Skeletal muscle satellite cell (primary cell): Measurements from ENCODE around the gene COL2A1.

Experiments used
- H3K27me3 ChIP-seq: 2 replicates; pipeline ENCODE4 v1.7.0; 2013; ENCODE audit warnings: low read length; ENCODE audit not compliant: control insufficient read depth, insufficient read depth
- H3K36me3 ChIP-seq: 2 replicates; pipeline ENCODE4 v1.7.0; 2013; ENCODE audit warnings: mild to moderate bottlenecking, control low read depth, low read length; ENCODE audit not compliant: insufficient read depth
- H3K4me1 ChIP-seq: 2 replicates; pipeline ENCODE4 v1.7.0; 2013; ENCODE audit warnings: low read length; ENCODE audit not compliant: control insufficient read depth, insufficient read depth
- H3K4me2 ChIP-seq: 2 replicates; pipeline ENCODE4 v1.7.0; 2013; ENCODE audit warnings: mild to moderate bottlenecking, low read length
- H3K4me3 ChIP-seq: 2 replicates; pipeline ENCODE4 v1.7.0; 2013; ENCODE audit warnings: low read length
- H3K9ac ChIP-seq: 2 replicates; pipeline ENCODE4 v1.7.0; 2013; ENCODE audit warnings: mild to moderate bottlenecking, low read depth, low read length, moderate library complexity
- H3K9me3 ChIP-seq: replicated peaks from 2 replicates; pipeline ENCODE4 v1.7.0; 2013; ENCODE audit warnings: mild to moderate bottlenecking, control low read depth, low read length

COL2A1 gene

GRCh38 chr12:48028541-48029431, 24.5 kb upstream of the COL2A1 start:
- Histone ChIP-seq H3K9ac (no peak overlapping the region), H3K27me3 (peaks cover 48% of the 10 kb centered on the region), H3K4me3 (no peak overlapping the region), H3K9me3 (no peaks in the 10 kb centered on the region), H3K36me3 (no peaks in the 10 kb centered on the region), H3K4me1 (no peaks in the 10 kb centered on the region), H3K4me2 (no peak overlapping the region)

GRCh38 chr12:48027183-48028002, 23.1 kb upstream of the COL2A1 start:
- no peak overlapping the region for H3K4me2 ChIP-seq
- H3K36me3 ChIP-seq = no peaks in the 10 kb centered on the region
- H3K4me3 ChIP-seq = no peak overlapping the region
- no peak overlapping the region for H3K9ac ChIP-seq
- H3K27me3 ChIP-seq = peaks cover 59% of the 10 kb centered on the region
- no peaks in the 10 kb centered on the region for H3K9me3 ChIP-seq
- no peaks in the 10 kb centered on the region for H3K4me1 ChIP-seq

DNA sequence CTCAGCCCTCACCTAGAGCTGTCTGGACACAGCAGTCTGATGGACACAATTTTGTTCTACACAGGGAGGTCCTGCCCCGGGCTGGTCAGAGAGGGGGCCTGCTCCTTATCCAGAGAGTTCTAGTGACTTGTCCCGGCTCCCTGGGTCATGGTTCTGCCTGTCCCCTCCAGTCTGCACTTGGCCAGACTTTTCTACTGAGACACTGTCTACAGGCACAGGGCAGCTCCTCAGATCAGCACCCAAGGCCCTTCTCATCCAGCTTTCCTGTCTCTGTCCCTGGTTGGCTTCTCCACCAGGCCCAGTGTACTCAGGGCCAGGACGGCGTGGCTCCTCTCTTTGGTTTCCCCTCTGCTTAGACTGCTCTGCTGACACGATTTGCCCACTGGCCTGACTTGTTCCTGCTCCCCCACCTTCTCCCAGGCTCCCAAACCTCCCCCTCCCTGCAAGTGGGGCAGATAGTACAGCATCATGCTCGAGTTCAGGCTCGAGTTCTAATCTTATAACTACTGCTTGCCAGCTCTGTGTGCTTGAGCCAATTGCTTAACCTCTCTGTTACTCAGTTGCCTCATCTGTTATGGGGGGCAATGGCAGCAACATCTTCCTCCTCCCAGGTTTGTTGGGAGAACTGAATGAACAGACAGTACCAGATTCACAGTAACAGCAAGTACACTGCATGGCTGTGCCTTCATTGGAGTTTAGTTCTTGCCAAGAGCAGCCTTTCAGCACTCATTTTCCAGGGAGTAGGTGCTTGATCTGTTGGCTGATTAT, 22.0 kb upstream of the COL2A1 start:
- no peak overlapping the region for H3K9ac ChIP-seq
- H3K36me3 ChIP-seq = no peaks in the 10 kb centered on the region
- H3K4me3 ChIP-seq = no peak overlapping the region
- peaks cover 63% of the 10 kb centered on the region for H3K27me3 ChIP-seq
- H3K4me1 ChIP-seq = no peaks in the 10 kb centered on the region
- H3K4me2 ChIP-seq = no peak overlapping the region
- H3K9me3 ChIP-seq = no peaks in the 10 kb centered on the region

DNA sequence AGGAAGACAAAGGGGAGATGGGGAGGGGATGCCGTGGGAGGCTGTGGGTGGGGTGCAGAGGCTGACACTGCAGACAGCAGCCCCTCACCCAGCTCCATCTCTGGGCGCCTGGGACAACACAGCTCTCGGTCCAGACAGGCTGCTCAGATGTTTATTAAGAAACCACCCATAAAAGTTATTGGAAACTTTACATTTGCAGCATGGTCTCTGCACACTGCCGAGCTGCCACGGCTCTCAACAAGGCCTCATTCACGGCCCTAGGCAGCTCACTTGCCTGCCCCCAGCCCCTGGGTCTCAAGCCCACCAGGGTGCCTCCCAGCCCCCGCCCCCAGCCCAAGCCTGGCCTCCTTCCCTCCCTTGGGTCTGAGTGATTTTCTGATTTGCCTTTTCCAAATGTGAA, 21.0 kb upstream of the COL2A1 start:
- Histone ChIP-seq H3K4me1 (no peaks in the 10 kb centered on the region), H3K27me3 (peaks cover 63% of the 10 kb centered on the region), H3K9me3 (no peaks in the 10 kb centered on the region)

GRCh38 chr12:48024735-48025134, 20.5 kb upstream of the COL2A1 start:
- peaks cover 67% of the 10 kb centered on the region for H3K27me3 ChIP-seq
- no peak overlapping the region for H3K4me2 ChIP-seq
- H3K36me3 ChIP-seq = no peaks in the 10 kb centered on the region
- no peaks in the 10 kb centered on the region for H3K9me3 ChIP-seq
- no peak overlapping the region for H3K9ac ChIP-seq
- H3K4me1 ChIP-seq = no peaks in the 10 kb centered on the region
- no peak overlapping the region for H3K4me3 ChIP-seq

More for the DNA sequence above, 21.0 kb upstream of the COL2A1 start:
- H3K4me2 ChIP-seq = no peak overlapping the region
- H3K9ac ChIP-seq = no peak overlapping the region
- H3K36me3 ChIP-seq = no peaks in the 10 kb centered on the region
- H3K4me3 ChIP-seq = no peak overlapping the region

DNA sequence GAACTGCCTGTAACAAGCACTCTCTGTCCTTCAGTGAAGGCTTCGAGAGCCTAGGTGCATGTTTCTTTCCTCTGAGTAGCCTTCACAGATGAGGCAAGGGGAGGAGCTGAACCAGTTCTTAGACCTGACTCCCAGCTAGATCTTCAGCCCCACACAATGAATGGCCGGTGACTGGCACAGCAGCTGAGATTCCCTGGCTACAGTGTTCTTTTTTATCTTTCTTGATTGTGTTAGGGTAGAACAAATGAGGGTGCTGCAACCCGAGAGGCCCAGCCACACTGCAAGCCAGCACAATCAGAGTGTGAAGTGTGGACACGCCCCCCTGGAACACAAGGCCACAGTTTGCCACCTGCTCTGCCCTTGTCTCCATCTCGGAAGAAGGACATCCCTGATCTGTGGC, 19.1 kb upstream of the COL2A1 start:
- Histone ChIP-seq H3K9ac (no peak overlapping the region), H3K4me3 (no peak overlapping the region), H3K27me3 (peaks cover 76% of the 10 kb centered on the region), H3K4me2 (no peak overlapping the region), H3K4me1 (no peaks in the 10 kb centered on the region), H3K36me3 (no peaks in the 10 kb centered on the region), H3K9me3 (no peaks in the 10 kb centered on the region)

DNA sequence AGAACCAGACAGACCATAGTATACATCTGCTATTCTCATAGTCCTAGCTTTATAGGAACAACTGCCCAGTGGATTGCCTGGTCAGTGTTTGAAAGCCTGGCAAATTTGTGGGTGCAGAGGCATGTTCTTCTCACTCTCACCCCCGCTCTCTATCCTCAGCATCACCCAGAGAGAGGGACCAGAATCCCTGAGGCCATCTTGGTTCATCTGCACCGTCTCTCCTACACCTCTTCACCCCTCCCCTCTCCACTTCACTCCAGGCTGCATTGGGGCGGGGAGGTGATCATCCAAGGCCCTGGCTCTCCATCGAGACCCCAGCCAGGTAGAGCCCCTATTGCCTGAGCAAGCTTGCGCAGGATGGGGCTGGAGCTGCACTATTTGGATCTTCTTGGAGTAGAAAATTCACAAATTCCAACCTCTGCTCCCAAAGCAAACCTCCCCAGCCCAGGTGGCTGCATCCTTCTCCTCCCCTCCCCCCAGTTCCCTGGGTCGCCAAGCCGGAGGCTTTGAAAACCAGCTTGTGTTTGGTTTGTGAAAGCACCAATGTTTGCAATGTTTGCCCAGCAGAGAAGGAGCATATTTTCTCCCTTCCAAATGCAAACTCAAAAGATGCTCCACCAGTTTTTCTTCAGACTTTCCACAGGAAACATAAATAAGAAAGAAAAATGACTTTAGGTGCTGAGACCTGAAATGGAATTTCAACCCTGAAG, 18.6 kb upstream of the COL2A1 start:
- Histone ChIP-seq H3K27me3 (peaks cover 82% of the 10 kb centered on the region), H3K9ac (no peak overlapping the region), H3K36me3 (no peaks in the 10 kb centered on the region), H3K4me2 (no peak overlapping the region), H3K4me3 (no peak overlapping the region), H3K9me3 (no peaks in the 10 kb centered on the region), H3K4me1 (no peaks in the 10 kb centered on the region)

GRCh38 chr12:48022180-48022521, 17.9 kb upstream of the COL2A1 start:
- Histone ChIP-seq H3K4me3 (no peak overlapping the region), H3K9ac (no peak overlapping the region), H3K36me3 (no peaks in the 10 kb centered on the region), H3K4me2 (no peak overlapping the region), H3K27me3 (peaks cover 80% of the 10 kb centered on the region), H3K4me1 (no peaks in the 10 kb centered on the region), H3K9me3 (no peaks in the 10 kb centered on the region)

DNA sequence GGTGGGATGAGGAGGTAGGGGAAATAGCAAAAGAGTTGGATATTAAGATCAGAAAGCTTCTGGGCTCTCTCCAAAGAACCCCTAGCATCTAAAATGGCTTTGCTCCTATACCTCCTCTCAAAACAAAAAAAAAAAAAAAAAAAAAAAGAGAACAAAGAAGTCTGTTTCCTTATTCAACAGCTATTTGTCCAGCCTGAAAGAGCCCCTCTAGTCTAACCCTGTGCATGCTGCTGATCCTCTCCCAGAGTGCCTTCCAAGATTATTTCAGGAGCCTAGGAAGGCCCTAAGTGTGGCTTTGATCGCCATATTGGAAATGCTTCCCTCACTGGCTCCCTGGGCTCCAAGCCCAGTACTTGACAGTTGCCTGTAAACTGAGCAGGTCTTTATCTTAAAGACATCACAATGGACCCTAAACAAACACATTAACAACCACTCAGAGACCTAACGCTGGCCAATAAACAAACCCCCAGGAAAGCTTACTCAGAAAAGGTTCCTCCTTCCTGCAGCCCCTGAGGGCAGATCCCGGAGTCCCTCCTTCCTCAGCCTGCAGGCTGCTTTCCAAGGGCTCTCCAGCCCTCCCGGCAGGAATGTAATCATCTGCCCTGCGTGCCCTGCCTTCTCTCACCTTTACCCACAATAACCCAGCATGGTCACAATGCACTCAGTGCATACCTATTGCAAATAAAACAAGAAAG, 17.4 kb upstream of the COL2A1 start:
- Histone ChIP-seq H3K9me3 (no peaks in the 10 kb centered on the region), H3K36me3 (no peaks in the 10 kb centered on the region), H3K9ac (no peak overlapping the region), H3K4me3 (no peak overlapping the region), H3K4me1 (no peaks in the 10 kb centered on the region), H3K27me3 (peaks cover 80% of the 10 kb centered on the region), H3K4me2 (no peak overlapping the region)

- Histone ChIP-seq H3K9ac (no peak overlapping the region), H3K36me3 (no peaks in the 10 kb centered on the region), H3K9me3 (no peaks in the 10 kb centered on the region), H3K4me3 (no peak overlapping the region), H3K4me1 (no peaks in the 10 kb centered on the region), H3K4me2 (no peak overlapping the region), H3K27me3 (peaks cover 77% of the 10 kb centered on the region)
Observed at GRCh38 chr12:48019639-48020265, 15.5 kb upstream of the COL2A1 start.
